ENCODE data around the gene FJX1.
A peak's percentile ranks its signal among the peaks of the same experiment; 100 is the strongest.
"Not testable (repeated sequence)": the region's sequence is repeated elsewhere in the genome, so short reads cannot be mapped to it uniquely, and the experiment has no call there.

The FJX1 gene

GRCh38 chr11:35633827-35634423 lies 15.7 kb downstream of the FJX1 start:
- DNase-seq (ENCODE audit: low read depth) = no peak

GRCh38 chr11:35635933-35636332 lies 17.7 kb downstream of the FJX1 start:
- no peak for DNase-seq (ENCODE audit: low read depth)

GRCh38 chr11:35639591-35640179 lies 21.4 kb downstream of the FJX1 start:
- no peak for DNase-seq (ENCODE audit: low read depth)

- no peak for DNase-seq (ENCODE audit: low read depth)
Observed at GRCh38 chr11:35641171-35641897, 23.1 kb downstream of the FJX1 start.

- DNase-seq (ENCODE audit: low read depth) = no peak
Observed at GRCh38 chr11:35641964-35642363, 23.7 kb downstream of the FJX1 start.

GRCh38 chr11:35647421-35648093 lies 29.3 kb downstream of the FJX1 start:
- DNase-seq (ENCODE audit: low read depth) = no peak

GRCh38 chr11:35650006-35650405 lies 31.7 kb downstream of the FJX1 start:
- DNase-seq (ENCODE audit: low read depth) = no peak

- no peak for DNase-seq (ENCODE audit: low read depth)
Observed at GRCh38 chr11:35650467-35650866, 32.2 kb downstream of the FJX1 start.

GRCh38 chr11:35651263-35651662 lies 33.0 kb downstream of the FJX1 start:
- DNase-seq (ENCODE audit: low read depth) = no peak

GRCh38 chr11:35652786-35653185 lies 34.5 kb downstream of the FJX1 start:
- DNase-seq (ENCODE audit: low read depth) = not testable (repeated sequence)

GRCh38 chr11:35654711-35655110 lies 36.5 kb downstream of the FJX1 start:
- no peak for DNase-seq (ENCODE audit: low read depth)

- no peak for DNase-seq (ENCODE audit: low read depth)
Observed at GRCh38 chr11:35655254-35655653, 37.0 kb downstream of the FJX1 start.

GRCh38 chr11:35655856-35656255 lies 37.6 kb downstream of the FJX1 start:
- no peak for DNase-seq (ENCODE audit: low read depth)

- no peak for DNase-seq (ENCODE audit: low read depth)
Observed at GRCh38 chr11:35658020-35658948, 40.0 kb downstream of the FJX1 start.

GRCh38 chr11:35661534-35661933 lies 43.3 kb downstream of the FJX1 start:
- DNase-seq (ENCODE audit: low read depth) = no peak

- DNase-seq (ENCODE audit: low read depth) = peak; percentile 1
Observed at GRCh38 chr11:35662061-35662648, 43.9 kb downstream of the FJX1 start.

GRCh38 chr11:35662649-35663407 lies 44.6 kb downstream of the FJX1 start, which contains the start of gene TRIM44:
TRIM44 (plus strand) TSS chr11:35662775; CDS start chr11:35663112, 337 bp downstream.
- peak; percentile 65 for DNase-seq (ENCODE audit: low read depth)

- DNase-seq (ENCODE audit: low read depth) = no peak
Observed at GRCh38 chr11:35663408-35663702, 45.1 kb downstream of the FJX1 start.

GRCh38 chr11:35664977-35665441 lies 46.7 kb downstream of the FJX1 start:
- DNase-seq (ENCODE audit: low read depth) = no peak

GRCh38 chr11:35667257-35667656 lies 49.0 kb downstream of the FJX1 start:
- no peak for DNase-seq (ENCODE audit: low read depth)

GRCh38 chr11:35668350-35668749 lies 50.1 kb downstream of the FJX1 start:
- not testable (repeated sequence) for DNase-seq (ENCODE audit: low read depth)
